K562 (cell line): Measurements from ENCODE around the gene BCAP31. TPM values are rescaled to one million over a fixed set of nuclear protein-coding genes. Genes with fewer than 3 reads are reported as not detected.

Source experiments
- CREB3 ChIP-seq: fragments of 450-650 bp; conservative IDR thresholded peaks from 2 replicates; pipeline ENCODE4 v1.6.1; 2016; ENCODE audit warnings: missing genetic modification characterization, low read depth, mild to moderate bottlenecking, missing compliant biosample characterization, moderate library complexity
- DNMT1 ChIP-seq: fragments of 450-650 bp; IDR thresholded peaks from 2 replicates; pipeline ENCODE4 v1.6.1; 2016; ENCODE audit warnings: antibody characterized with exemption, mild to moderate bottlenecking
- FOXA3 ChIP-seq, 2 experiments: fragments of 450-650 bp in 1 of 2; sonication (generic) in 1 of 2; formaldehyde crosslinking; IDR thresholded peaks in 1 of 2; conservative IDR thresholded peaks in 1 of 2; 2 replicates each; pipeline versions ENCODE4 v1.4.0 to v1.8.0; 2020 to 2022; ENCODE audit warnings: mild to moderate bottlenecking in 2 of 2, missing genetic modification reagents in 1 of 2
- FOXP4 ChIP-seq: sonication (generic); formaldehyde crosslinking; IDR thresholded peaks from 2 replicates; pipeline ENCODE4 v1.8.0; 2022; ENCODE audit warnings: mild to moderate bottlenecking, missing genetic modification reagents, borderline replicate concordance
- GABPB1 ChIP-seq: sonication (generic); formaldehyde crosslinking; IDR thresholded peaks from 2 replicates; pipeline ENCODE4 v1.8.0; 2022; ENCODE audit warnings: mild to moderate bottlenecking, missing genetic modification reagents
- HNRNPL ChIP-seq: fragments of 200-400 bp; formaldehyde crosslinking; IDR thresholded peaks from 2 replicates; pipeline ENCODE4 v1.6.1; 2017; ENCODE audit warnings: low read depth, mild to moderate bottlenecking, low read length
- MAZ ChIP-seq, 2 experiments: fragments of 450-650 bp in 1 of 2; sonication (generic) in 1 of 2; formaldehyde crosslinking; IDR thresholded peaks in 1 of 2; conservative IDR thresholded peaks in 1 of 2; 2 replicates each; pipeline versions ENCODE4 v1.4.0 to v1.5.0; 2020; ENCODE audit warnings: mild to moderate bottlenecking in 1 of 2, missing genetic modification reagents in 1 of 2
- MTA1 ChIP-seq: fragments of 450-650 bp; IDR thresholded peaks from 2 replicates; pipeline ENCODE4 v1.6.1; 2017; ENCODE audit warnings: borderline replicate concordance
- MXI1 ChIP-seq: IDR thresholded peaks from 2 replicates; pipeline ENCODE4 v1.6.1; 2011; ENCODE audit warnings: low read depth, mild to moderate bottlenecking, improper control_type of control experiment, low read length
- NCOA1 ChIP-seq: fragments of 450-650 bp; IDR thresholded peaks from 2 replicates; pipeline ENCODE4 v1.6.1; 2016; ENCODE audit warnings: low read depth
- NONO ChIP-seq, 2 experiments: fragments of 200-400 bp in 1 of 2; fragments of 450-650 bp in 1 of 2; formaldehyde crosslinking in 1 of 2; IDR thresholded peaks; 2 replicates each; pipeline ENCODE4 v1.6.1; 2017; ENCODE audit warnings: low read depth in 2 of 2, mild to moderate bottlenecking in 2 of 2, moderate library complexity in 2 of 2, low read length in 1 of 2
- POLR2AphosphoS5 ChIP-seq: IDR thresholded peaks from 2 replicates; pipeline ENCODE4 v1.6.1; 2011; ENCODE audit warnings: mild to moderate bottlenecking, low read depth, low read length, moderate library complexity; ENCODE audit not compliant: control insufficient read depth, insufficient read depth
- RBBP5 ChIP-seq: fragments of 200-600 bp; sonication (generic); IDR thresholded peaks from 2 replicates; pipeline ENCODE4 v1.6.1; 2012; ENCODE audit warnings: borderline replicate concordance, mild to moderate bottlenecking, low read length, control low read depth, inconsistent platforms; ENCODE audit not compliant: insufficient read depth, poor library complexity, severe bottlenecking
- RBFOX2 ChIP-seq: fragments of 200-400 bp; formaldehyde crosslinking; IDR thresholded peaks from 2 replicates; pipeline ENCODE4 v1.6.1; 2017; ENCODE audit warnings: low read depth, mild to moderate bottlenecking, low read length, moderate library complexity
- TAF9B ChIP-seq: fragments of 450-650 bp; IDR thresholded peaks from 2 replicates; pipeline ENCODE4 v1.6.1; 2018; ENCODE audit warnings: mild to moderate bottlenecking; ENCODE audit not compliant: partially characterized antibody
- TBL1XR1 ChIP-seq, 2 experiments: IDR thresholded peaks; 2 replicates each; pipeline ENCODE4 v1.6.1; 2012; ENCODE audit warnings: improper control_type of control experiment in 2 of 2, low read length in 2 of 2, mild to moderate bottlenecking in 1 of 2
- TBP ChIP-seq: optimal IDR thresholded peaks from 2 replicates; pipeline ENCODE3; 2011; ENCODE audit warnings: low read depth, low read length, improper control_type of control experiment
- TEAD4 ChIP-seq, 2 experiments: sonication (generic) in 1 of 2; formaldehyde crosslinking in 1 of 2; IDR thresholded peaks; 2 replicates each; pipeline versions ENCODE4 v1.6.1 to v1.8.0; 2012 to 2022; ENCODE audit warnings: borderline replicate concordance in 1 of 2, inconsistent platforms in 1 of 2, low read length in 1 of 2, mild to moderate bottlenecking in 1 of 2, missing genetic modification reagents in 1 of 2
- THAP7 ChIP-seq: fragments of 250-450 bp; sonication (Bioruptor Pico); IDR thresholded peaks from 2 replicates; pipeline ENCODE4 v1.5.0; 2021
- ZNF3 ChIP-seq: fragments of 250-450 bp; sonication (Bioruptor Pico); IDR thresholded peaks from 2 replicates; pipeline ENCODE4 v1.5.0; 2021; ENCODE audit warnings: mild to moderate bottlenecking, moderate library complexity
- ZNF444 ChIP-seq: fragments of 250-450 bp; sonication (Bioruptor Pico); IDR thresholded peaks from 2 replicates; pipeline ENCODE4 v1.4.0; 2020; ENCODE audit warnings: mild to moderate bottlenecking, moderate library complexity
- ZNF589 ChIP-seq: fragments of 200-800 bp; sonication (Bioruptor generic); IDR thresholded peaks from 2 replicates; pipeline ENCODE4 v1.6.1; 2016; ENCODE audit warnings: low read depth, missing genetic modification characterization, missing compliant biosample characterization
- polyA plus RNA-seq, 8 experiments: library from polyadenylated mRNA; depleted of rRNA in 4 of 8; stranded (reverse) in 5 of 8; unstranded in 3 of 8; fragments of >200 nt; fragmentation: Nextera tagmentation in 2 of 8; fragmentation: Illumina TruSeq in 1 of 8; extraction: Ambion mirVana in 2 of 8; extraction: Trizol in 1 of 8; gene quantifications; 2 replicates each; pipeline versions ENCODE4 v1.2.1 to v1.2.3, GENCODE V29; 2011 to 2014; ENCODE audit warnings: inconsistent platforms in 1 of 8, missing spikeins in 1 of 8
- total RNA-seq, 7 experiments: library from RNA; depleted of rRNA in 6 of 7; stranded (reverse); fragments of >200 nt in 6 of 7; fragmentation: Illumina TruSeq in 2 of 7; extraction: Trizol in 2 of 7; gene quantifications; 2 replicates each; pipeline versions ENCODE4 v1.2.1 to v1.2.3, GENCODE V29; 2011 to 2021; ENCODE audit warnings: low replicate concordance in 1 of 7

Gene BCAP31
- total and polyA plus RNA-seq, 9 of the 15 experiments (the other 6 are each of a cell fraction or from before 2014, with no cell fraction given), result 156 to 683 (median 188) TPM

- TF ChIP-seq POLR2AphosphoS5, result peak; percentile 85
- no peak for TF ChIP-seq THAP7 (CRISPR knock-in tag)
- TF ChIP-seq ZNF444 (CRISPR knock-in tag), result no peak
- TF ChIP-seq MXI1, result no peak
- TF ChIP-seq FOXP4 (CRISPR knock-in tag), result no peak
- TF ChIP-seq TBL1XR1 (IDR thresholded peaks at IDR 0.05; ENCODE audit: low read length in 2 of 2), result 0 out of 4 replicates have a peak, but pooled peaks of 1 of the 2 experiments have one; percentile 33
- TF ChIP-seq MAZ (CRISPR knock-in tag; conservative IDR thresholded peaks at IDR 0.05 in 1 of 2, IDR thresholded peaks at IDR 0.05 in 1 of 2), result peak in 1 of 2 experiments; percentile 44; a peak in 3 of 4 replicates
- peak; percentile 85 for TF ChIP-seq TEAD4 (IDR thresholded peaks at IDR 0.05; ENCODE audit: low read length)
- no peak for TF ChIP-seq TEAD4 (CRISPR knock-in tag; IDR thresholded peaks at IDR 0.05; ENCODE audit: borderline replicate concordance)
- peak; percentile 59 for TF ChIP-seq GABPB1 (CRISPR knock-in tag)
- peak in 1 of 2 experiments; percentile 54; a peak in 1 of 4 replicates for TF ChIP-seq FOXA3 (CRISPR knock-in tag; conservative IDR thresholded peaks at IDR 0.05 in 1 of 2, IDR thresholded peaks at IDR 0.05 in 1 of 2)
- 0 out of 2 replicates have a peak, but pooled peaks have one; percentile 26 for TF ChIP-seq ZNF589 (CRISPR knock-in tag)
- TF ChIP-seq RBBP5, result peak; percentile 21
- no peak for TF ChIP-seq MTA1
- TF ChIP-seq CREB3, result peak; percentile 77; the same call in 1 of the 2 replicates
- TF ChIP-seq DNMT1, result no peak
- peak; percentile 64 for TF ChIP-seq TBP
- TF ChIP-seq NONO (IDR thresholded peaks at IDR 0.05; ENCODE audit: low read depth in 2 of 2, low read length in 1 of 2), result 0 out of 4 replicates have a peak, but pooled peaks of 1 of the 2 experiments have one; percentile 49
- TF ChIP-seq ZNF3 (CRISPR knock-in tag), result no peak
- TF ChIP-seq TAF9B, result peak; percentile 42
- peak; percentile 87 for TF ChIP-seq RBFOX2
- peak; percentile 79 for TF ChIP-seq NCOA1
- TF ChIP-seq HNRNPL, result peak; percentile 58; the same call in 1 of the 2 replicates
Measured at GRCh38 chrX:153765138-153766079, 41.2 kb upstream of the BCAP31 start (continued).
